ENCODE results near the gene CFAP77.

The CFAP77 gene

GRCh38 chr9:132424857-132425674, 15.1 kb downstream of the CFAP77 start:
- DNase-seq (ENCODE audit: low read depth) = no peak
- TF ChIP-seq MYC (IDR thresholded peaks at IDR 0.05; ENCODE audit: low read depth, low read length) (no peak), POLR2A (IDR thresholded peaks at IDR 0.05; ENCODE audit: extremely low read depth, insufficient read length) (no peak)
- TF ChIP-seq, protein P1, sequence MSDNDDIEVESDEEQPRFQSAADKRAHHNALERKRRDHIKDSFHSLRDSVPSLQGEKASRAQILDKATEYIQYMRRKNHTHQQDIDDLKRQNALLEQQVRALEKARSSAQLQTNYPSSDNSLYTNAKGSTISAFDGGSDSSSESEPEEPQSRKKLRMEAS (IDR thresholded peaks at IDR 0.05; ENCODE audit: low read depth, low read length) = no peak
- TF ChIP-seq, protein P2, sequence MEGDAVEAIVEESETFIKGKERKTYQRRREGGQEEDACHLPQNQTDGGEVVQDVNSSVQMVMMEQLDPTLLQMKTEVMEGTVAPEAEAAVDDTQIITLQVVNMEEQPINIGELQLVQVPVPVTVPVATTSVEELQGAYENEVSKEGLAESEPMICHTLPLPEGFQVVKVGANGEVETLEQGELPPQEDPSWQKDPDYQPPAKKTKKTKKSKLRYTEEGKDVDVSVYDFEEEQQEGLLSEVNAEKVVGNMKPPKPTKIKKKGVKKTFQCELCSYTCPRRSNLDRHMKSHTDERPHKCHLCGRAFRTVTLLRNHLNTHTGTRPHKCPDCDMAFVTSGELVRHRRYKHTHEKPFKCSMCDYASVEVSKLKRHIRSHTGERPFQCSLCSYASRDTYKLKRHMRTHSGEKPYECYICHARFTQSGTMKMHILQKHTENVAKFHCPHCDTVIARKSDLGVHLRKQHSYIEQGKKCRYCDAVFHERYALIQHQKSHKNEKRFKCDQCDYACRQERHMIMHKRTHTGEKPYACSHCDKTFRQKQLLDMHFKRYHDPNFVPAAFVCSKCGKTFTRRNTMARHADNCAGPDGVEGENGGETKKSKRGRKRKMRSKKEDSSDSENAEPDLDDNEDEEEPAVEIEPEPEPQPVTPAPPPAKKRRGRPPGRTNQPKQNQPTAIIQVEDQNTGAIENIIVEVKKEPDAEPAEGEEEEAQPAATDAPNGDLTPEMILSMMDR (IDR thresholded peaks at IDR 0.05; ENCODE audit: low read depth, low read length) = no peak
- H3K4me3 ChIP-seq (ENCODE audit: low read depth, low read length) = no peak overlapping the region

- TF ChIP-seq, protein P1 (IDR thresholded peaks at IDR 0.05; ENCODE audit: low read depth, low read length) = no peak
- TF ChIP-seq, protein P2 (IDR thresholded peaks at IDR 0.05; ENCODE audit: low read depth, low read length) = no peak
- no peak overlapping the region for H3K4me3 ChIP-seq (ENCODE audit: low read depth, low read length)
- no peak for DNase-seq (ENCODE audit: low read depth)
These were observed 15.7 kb downstream of the CFAP77 start for GRCh38 chr9:132425675-132426062.

GRCh38 chr9:132426639-132427414, 16.8 kb downstream of the CFAP77 start:
- H3K4me3 ChIP-seq (ENCODE audit: low read depth, low read length) = no peak overlapping the region
- TF ChIP-seq, protein P1 (IDR thresholded peaks at IDR 0.05; ENCODE audit: low read depth, low read length) = no peak
- TF ChIP-seq MYC (IDR thresholded peaks at IDR 0.05; ENCODE audit: low read depth, low read length) = no peak
- TF ChIP-seq, protein P2 (IDR thresholded peaks at IDR 0.05; ENCODE audit: low read depth, low read length) = no peak
- TF ChIP-seq POLR2A (IDR thresholded peaks at IDR 0.05; ENCODE audit: extremely low read depth, insufficient read length) = no peak
- DNase-seq (ENCODE audit: low read depth) = no peak

GRCh38 chr9:132430998-132431397, 21.0 kb downstream of the CFAP77 start:
- H3K4me3 ChIP-seq (ENCODE audit: low read depth, low read length) = no peak overlapping the region
- TF ChIP-seq, protein P2 (IDR thresholded peaks at IDR 0.05; ENCODE audit: low read depth, low read length) = no peak
- TF ChIP-seq POLR2A (IDR thresholded peaks at IDR 0.05; ENCODE audit: extremely low read depth, insufficient read length) (no peak), MYC (IDR thresholded peaks at IDR 0.05; ENCODE audit: low read depth, low read length) (no peak)
- TF ChIP-seq, protein P1 (IDR thresholded peaks at IDR 0.05; ENCODE audit: low read depth, low read length) = no peak
- DNase-seq (ENCODE audit: low read depth) = no peak

DNA sequence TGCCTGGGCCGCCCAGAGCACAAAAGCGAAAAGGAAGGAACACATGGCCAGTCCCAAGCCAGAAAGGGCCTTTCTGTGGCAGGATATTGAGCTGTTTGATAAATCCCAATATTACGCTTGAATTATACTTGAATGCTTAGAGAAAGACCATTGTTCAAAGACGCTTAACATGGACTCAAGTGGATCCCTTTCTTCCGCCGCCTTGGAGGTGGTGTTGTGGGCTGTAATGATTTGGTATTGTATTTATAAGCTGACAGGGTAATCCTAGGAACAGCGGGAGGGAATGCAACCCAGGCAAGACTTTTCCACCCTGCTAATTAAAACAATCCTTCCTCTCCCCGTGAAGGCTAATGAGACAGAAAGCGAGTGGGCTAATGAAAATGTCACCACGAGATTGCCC, 24.9 kb downstream of the CFAP77 start:
- DNase-seq (ENCODE audit: low read depth) = no peak
- no peak overlapping the region for H3K4me3 ChIP-seq (ENCODE audit: low read depth, low read length)
- TF ChIP-seq MYC (IDR thresholded peaks at IDR 0.05; ENCODE audit: low read depth, low read length) = no peak
- TF ChIP-seq, protein P2 (IDR thresholded peaks at IDR 0.05; ENCODE audit: low read depth, low read length) = no peak
- TF ChIP-seq, protein P1 (IDR thresholded peaks at IDR 0.05; ENCODE audit: low read depth, low read length) = no peak
- TF ChIP-seq POLR2A (IDR thresholded peaks at IDR 0.05; ENCODE audit: extremely low read depth, insufficient read length) = no peak

Data from NB4 (cell line).